ENCODE data around the gene MCAT. TPM values are rescaled to one million over a fixed set of nuclear protein-coding genes. Genes with fewer than 3 reads are reported as not detected.

MCAT gene, protein sequence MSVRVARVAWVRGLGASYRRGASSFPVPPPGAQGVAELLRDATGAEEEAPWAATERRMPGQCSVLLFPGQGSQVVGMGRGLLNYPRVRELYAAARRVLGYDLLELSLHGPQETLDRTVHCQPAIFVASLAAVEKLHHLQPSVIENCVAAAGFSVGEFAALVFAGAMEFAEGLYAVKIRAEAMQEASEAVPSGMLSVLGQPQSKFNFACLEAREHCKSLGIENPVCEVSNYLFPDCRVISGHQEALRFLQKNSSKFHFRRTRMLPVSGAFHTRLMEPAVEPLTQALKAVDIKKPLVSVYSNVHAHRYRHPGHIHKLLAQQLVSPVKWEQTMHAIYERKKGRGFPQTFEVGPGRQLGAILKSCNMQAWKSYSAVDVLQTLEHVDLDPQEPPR
- total RNA-seq (2021; ENCODE audit: unreplicated experiment) (16.3 TPM), Bru-seq, nascent RNA (percentile 53 among the genes with signal in this experiment), BruChase-seq, experiment 1, labeled RNA remaining after a 2-hour chase (percentile 56 among the genes with signal in this experiment), BruChase-seq, experiment 2, labeled RNA remaining after a 6-hour chase (percentile 53 among the genes with signal in this experiment)
- polyA plus RNA-seq (2012; ENCODE audit: insufficient read length), result 25.1 TPM
- long read RNA-seq, transcript MCAT-201 (4 exons, 2,056 nt), result major isoform, 12 of 24 reads
- long read RNA-seq, transcript MCAT-202 (3 exons, 1,134 nt), result minor isoform, 5 of 24 reads
- long read RNA-seq, partial matches to known transcripts, result 1 of 24 reads
- long read RNA-seq, other reads (novel, unspliced or antisense), result 5 of 24 reads

DNA sequence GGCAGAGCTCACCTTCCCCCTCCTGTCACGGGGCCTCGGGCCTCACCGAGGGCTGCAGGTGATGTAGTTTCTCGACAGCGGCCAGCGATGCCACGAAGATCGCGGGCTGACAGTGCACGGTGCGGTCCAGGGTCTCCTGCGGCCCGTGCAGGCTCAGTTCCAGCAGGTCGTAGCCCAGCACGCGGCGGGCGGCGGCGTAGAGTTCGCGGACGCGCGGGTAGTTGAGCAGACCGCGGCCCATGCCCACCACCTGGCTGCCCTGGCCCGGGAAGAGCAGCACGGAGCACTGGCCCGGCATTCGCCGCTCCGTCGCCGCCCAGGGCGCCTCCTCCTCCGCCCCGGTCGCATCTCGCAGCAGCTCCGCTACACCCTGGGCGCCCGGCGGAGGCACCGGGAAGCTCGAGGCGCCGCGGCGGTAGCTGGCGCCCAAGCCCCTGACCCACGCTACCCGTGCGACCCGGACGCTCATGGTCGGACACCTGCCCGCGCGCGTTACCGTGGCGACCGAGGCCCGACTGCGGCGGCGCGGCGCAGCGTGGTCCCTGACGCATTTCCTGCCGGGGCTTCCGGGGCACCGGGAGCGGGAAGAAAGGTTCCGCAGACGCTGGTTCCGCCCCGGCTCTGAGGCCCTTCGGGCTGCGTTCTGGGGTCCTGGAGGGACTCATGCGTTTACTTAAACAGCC lies at the start of gene MCAT:
Gene MCAT (minus strand): TSS at position 519 of the 683 bp plus-strand sequence. CDS start 50 bp downstream, at position 469.
- Histone ChIP-seq H3K4me1 (ENCODE audit: control insufficient read depth, insufficient read depth, low read length) (peaks cover 3% of the 10 kb centered on the region; the same call in 1 of the 2 replicates), H3K9me3 (ENCODE audit: control insufficient read depth, insufficient read depth, low read depth, low read length) (no peaks in the 10 kb centered on the region), H3K27ac (ENCODE audit: low read length) (peak within 1 kb of the TSS; percentile 77), H3K4me3 (ENCODE audit: low read depth in 2 of 2, low read length in 2 of 2) (peak within 1 kb of the TSS; percentile 64 to 75), H3K36me3 (ENCODE audit: control insufficient read depth, insufficient read depth, low read length) (no peaks in the 10 kb centered on the region; the same call in 1 of the 2 replicates), H3K27me3 (ENCODE audit: control insufficient read depth, insufficient read depth, low read length) (no peaks in the 10 kb centered on the region)
- TF ChIP-seq POLR2AphosphoS5 (IDR thresholded peaks at IDR 0.05; ENCODE audit: low read depth, low read length) (no peak; the same call in 1 of the 2 replicates), TCF7L2 (IDR thresholded peaks at IDR 0.05; ENCODE audit: low read depth, low read length) (no peak), SIN3A (IDR thresholded peaks at IDR 0.05; ENCODE audit: borderline replicate concordance, insufficient read depth, low read depth, low read length) (peak; percentile 91; the same call in 1 of the 2 replicates)
- TF ChIP-seq, protein P1, sequence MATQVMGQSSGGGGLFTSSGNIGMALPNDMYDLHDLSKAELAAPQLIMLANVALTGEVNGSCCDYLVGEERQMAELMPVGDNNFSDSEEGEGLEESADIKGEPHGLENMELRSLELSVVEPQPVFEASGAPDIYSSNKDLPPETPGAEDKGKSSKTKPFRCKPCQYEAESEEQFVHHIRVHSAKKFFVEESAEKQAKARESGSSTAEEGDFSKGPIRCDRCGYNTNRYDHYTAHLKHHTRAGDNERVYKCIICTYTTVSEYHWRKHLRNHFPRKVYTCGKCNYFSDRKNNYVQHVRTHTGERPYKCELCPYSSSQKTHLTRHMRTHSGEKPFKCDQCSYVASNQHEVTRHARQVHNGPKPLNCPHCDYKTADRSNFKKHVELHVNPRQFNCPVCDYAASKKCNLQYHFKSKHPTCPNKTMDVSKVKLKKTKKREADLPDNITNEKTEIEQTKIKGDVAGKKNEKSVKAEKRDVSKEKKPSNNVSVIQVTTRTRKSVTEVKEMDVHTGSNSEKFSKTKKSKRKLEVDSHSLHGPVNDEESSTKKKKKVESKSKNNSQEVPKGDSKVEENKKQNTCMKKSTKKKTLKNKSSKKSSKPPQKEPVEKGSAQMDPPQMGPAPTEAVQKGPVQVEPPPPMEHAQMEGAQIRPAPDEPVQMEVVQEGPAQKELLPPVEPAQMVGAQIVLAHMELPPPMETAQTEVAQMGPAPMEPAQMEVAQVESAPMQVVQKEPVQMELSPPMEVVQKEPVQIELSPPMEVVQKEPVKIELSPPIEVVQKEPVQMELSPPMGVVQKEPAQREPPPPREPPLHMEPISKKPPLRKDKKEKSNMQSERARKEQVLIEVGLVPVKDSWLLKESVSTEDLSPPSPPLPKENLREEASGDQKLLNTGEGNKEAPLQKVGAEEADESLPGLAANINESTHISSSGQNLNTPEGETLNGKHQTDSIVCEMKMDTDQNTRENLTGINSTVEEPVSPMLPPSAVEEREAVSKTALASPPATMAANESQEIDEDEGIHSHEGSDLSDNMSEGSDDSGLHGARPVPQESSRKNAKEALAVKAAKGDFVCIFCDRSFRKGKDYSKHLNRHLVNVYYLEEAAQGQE (IDR thresholded peaks at IDR 0.05; ENCODE audit: insufficient read depth in 1 of 2, low read depth in 2 of 2, low read length in 1 of 2), result no peak
- CTCF ChIA-PET, result interaction anchor here (0.7 kb wide), 1 partner anchor 153 kb away, joined by 3 read pairs; no protein-coding TSS in a partner anchor
- intact Hi-C loops (cut with micrococcal nuclease; ENCODE audit: unreplicated experiment), result no loop called here
- DNase-seq (ENCODE audit: low read depth, low spot score) (no peak), ATAC-seq (peak; percentile 97)
- POLR2A ChIA-PET, result interaction anchor here (0.6 kb wide), 1 partner anchor 1187 kb away, joined by 7 read pairs; no protein-coding TSS in a partner anchor
- in situ Hi-C loops (cut with HindIII; ENCODE audit: low pct_unique_long_range_greater_than_20kb, low sequenced_read_pairs), result no loop called here
- BruUV-seq (replicated peaks), result no TSS peak

DNA sequence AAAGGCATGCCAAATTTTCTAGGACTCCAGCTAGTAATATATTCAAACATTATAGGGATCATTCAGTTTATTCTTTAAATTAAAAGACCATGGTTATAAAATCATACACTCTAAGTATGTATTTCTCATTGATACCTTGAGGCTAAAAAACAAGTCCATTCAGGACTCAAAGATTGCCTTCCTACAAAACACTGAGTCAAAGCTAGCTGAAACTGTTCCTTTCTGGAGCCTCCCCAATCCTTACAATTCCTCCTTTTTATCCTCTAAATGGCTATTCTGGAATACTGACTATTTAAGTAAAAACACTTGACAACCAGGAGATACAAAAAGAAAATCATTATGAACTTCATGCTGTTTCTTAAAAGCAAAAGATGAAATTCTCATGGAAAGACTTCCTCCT lies 48.6 kb upstream of the MCAT start:
- no peak for ATAC-seq
- ChIA-PET POLR2A (no interaction called here), CTCF (no interaction called here)
- no TSS peak for BruUV-seq (replicated peaks)
- Histone ChIP-seq H3K9me3 (ENCODE audit: control insufficient read depth, insufficient read depth, low read depth, low read length) (no peaks in the 10 kb centered on the region), H3K4me1 (ENCODE audit: control insufficient read depth, insufficient read depth, low read length) (no peaks in the 10 kb centered on the region), H3K4me3 (ENCODE audit: low read depth in 2 of 2, low read length in 2 of 2) (no peak overlapping the region), H3K27ac (ENCODE audit: low read length) (no peak overlapping the region), H3K27me3 (ENCODE audit: control insufficient read depth, insufficient read depth, low read length) (no peaks in the 10 kb centered on the region), H3K36me3 (ENCODE audit: control insufficient read depth, insufficient read depth, low read length) (no peaks in the 10 kb centered on the region; the same call in 1 of the 2 replicates)
- TF ChIP-seq, protein P2, sequence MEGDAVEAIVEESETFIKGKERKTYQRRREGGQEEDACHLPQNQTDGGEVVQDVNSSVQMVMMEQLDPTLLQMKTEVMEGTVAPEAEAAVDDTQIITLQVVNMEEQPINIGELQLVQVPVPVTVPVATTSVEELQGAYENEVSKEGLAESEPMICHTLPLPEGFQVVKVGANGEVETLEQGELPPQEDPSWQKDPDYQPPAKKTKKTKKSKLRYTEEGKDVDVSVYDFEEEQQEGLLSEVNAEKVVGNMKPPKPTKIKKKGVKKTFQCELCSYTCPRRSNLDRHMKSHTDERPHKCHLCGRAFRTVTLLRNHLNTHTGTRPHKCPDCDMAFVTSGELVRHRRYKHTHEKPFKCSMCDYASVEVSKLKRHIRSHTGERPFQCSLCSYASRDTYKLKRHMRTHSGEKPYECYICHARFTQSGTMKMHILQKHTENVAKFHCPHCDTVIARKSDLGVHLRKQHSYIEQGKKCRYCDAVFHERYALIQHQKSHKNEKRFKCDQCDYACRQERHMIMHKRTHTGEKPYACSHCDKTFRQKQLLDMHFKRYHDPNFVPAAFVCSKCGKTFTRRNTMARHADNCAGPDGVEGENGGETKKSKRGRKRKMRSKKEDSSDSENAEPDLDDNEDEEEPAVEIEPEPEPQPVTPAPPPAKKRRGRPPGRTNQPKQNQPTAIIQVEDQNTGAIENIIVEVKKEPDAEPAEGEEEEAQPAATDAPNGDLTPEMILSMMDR (IDR thresholded peaks at IDR 0.05), result no peak
- no peak for TF ChIP-seq SIN3A (IDR thresholded peaks at IDR 0.05; ENCODE audit: borderline replicate concordance, insufficient read depth, low read depth, low read length)
- no peak for TF ChIP-seq POLR2AphosphoS5 (IDR thresholded peaks at IDR 0.05; ENCODE audit: low read depth, low read length)
- TF ChIP-seq, protein P1 (IDR thresholded peaks at IDR 0.05; ENCODE audit: insufficient read depth in 1 of 2, low read depth in 2 of 2, low read length in 1 of 2), result no peak
- no peak for TF ChIP-seq TCF7L2 (IDR thresholded peaks at IDR 0.05; ENCODE audit: low read depth, low read length)
- in situ Hi-C loops (cut with HindIII; ENCODE audit: low pct_unique_long_range_greater_than_20kb, low sequenced_read_pairs), result no loop called here
- DNase-seq (ENCODE audit: low read depth, low spot score), result no peak
- intact Hi-C loops (cut with micrococcal nuclease; ENCODE audit: unreplicated experiment), result no loop called here
